Karpas-422 (cell line): Measurements from ENCODE around the gene SPATA31E1. TPM values are rescaled to one million over a fixed set of nuclear protein-coding genes. Genes with fewer than 3 reads are reported as not detected.

Source experiments
- DNase-seq: peaks from one replicate; pipeline ENCODE4 v3.0.0-alpha.2; 2015
- H2AFZ ChIP-seq: fragments of 200-600 bp; sonication (generic); 2 replicates; pipeline ENCODE4 v1.6.1; 2014; ENCODE audit warnings: antibody characterized with exemption, low read length, mixed read lengths
- H3K27ac ChIP-seq: fragments of 200-600 bp; sonication (generic); 2 replicates; pipeline ENCODE4 v1.5.1; 2014; ENCODE audit warnings: mild to moderate bottlenecking, low read length, moderate library complexity
- H3K27me3 ChIP-seq: fragments of 200-600 bp; sonication (generic); 2 replicates; pipeline ENCODE4 v1.6.1; 2014; ENCODE audit warnings: low read length, mixed read lengths
- H3K36me3 ChIP-seq: fragments of 200-600 bp; sonication (generic); 2 replicates; pipeline ENCODE4 v1.6.1; 2014; ENCODE audit warnings: low read length, mixed read lengths; ENCODE audit not compliant: insufficient read depth
- H3K4me1 ChIP-seq: fragments of 200-600 bp; sonication (generic); 2 replicates; pipeline ENCODE4 v1.6.1; 2014; ENCODE audit warnings: mild to moderate bottlenecking, low read length, mixed read lengths
- H3K4me2 ChIP-seq: fragments of 200-600 bp; sonication (generic); 2 replicates; pipeline ENCODE4 v1.6.1; 2014; ENCODE audit warnings: low read length, low read depth, mild to moderate bottlenecking; ENCODE audit not compliant: poor library complexity, severe bottlenecking
- H3K4me3 ChIP-seq: fragments of 200-600 bp; sonication (generic); 2 replicates; pipeline ENCODE4 v1.5.1; 2014; ENCODE audit warnings: mild to moderate bottlenecking, antibody characterized with exemption, low read length, mixed read lengths
- H3K79me2 ChIP-seq: fragments of 200-600 bp; sonication (generic); 2 replicates; pipeline ENCODE4 v1.6.1; 2014; ENCODE audit warnings: mild to moderate bottlenecking, low read length, mixed read lengths
- H3K9ac ChIP-seq: fragments of 200-600 bp; sonication (generic); 2 replicates; pipeline ENCODE4 v1.6.0; 2014; ENCODE audit warnings: low read length
- H3K9me2 ChIP-seq: fragments of 200-600 bp; sonication (generic), shearing (Covaris generic); replicated peaks from 2 replicates; pipeline ENCODE4 v1.6.0; 2014; ENCODE audit warnings: mild to moderate bottlenecking, low read length, moderate library complexity; ENCODE audit not compliant: insufficient read depth
- H3K9me3 ChIP-seq: fragments of 300-700, 200-600 bp; sonication (generic); 2 replicates; pipeline ENCODE4 v1.6.1; 2014; ENCODE audit warnings: low read length, mixed read lengths
- H4K20me1 ChIP-seq: fragments of 200-600 bp; sonication (generic); 2 replicates; pipeline ENCODE4 v1.6.1; 2014; ENCODE audit warnings: mild to moderate bottlenecking, antibody characterized with exemption, low read length, low read depth; ENCODE audit not compliant: insufficient read depth
- total RNA-seq: library from RNA; depleted of rRNA; stranded (reverse); fragments of >200 nt; shearing (Covaris generic); gene quantifications from 2 replicates; pipeline ENCODE4 v1.2.3, GENCODE V29; 2014; ENCODE audit warnings: low replicate concordance

The SPATA31E1 gene
- total RNA-seq, 1 experiment from 2014 or later = not detected

- Histone ChIP-seq H3K9me2 (no peaks in the 10 kb centered on the region), H3K79me2 (no peaks in the 10 kb centered on the region), H3K9me3 (no peaks in the 10 kb centered on the region), H3K36me3 (no peaks in the 10 kb centered on the region), H3K4me1 (no peaks in the 10 kb centered on the region), H3K27me3 (no peaks in the 10 kb centered on the region), H2AFZ (no peak overlapping the region), H3K4me2 (no peak overlapping the region), H3K27ac (no peak overlapping the region), H3K9ac (no peak overlapping the region), H4K20me1 (no peaks in the 10 kb centered on the region), H3K4me3 (no peak overlapping the region)
- no peak for DNase-seq
These were observed 15.3 kb upstream of the SPATA31E1 start for GRCh38 chr9:87867391-87867790.

DNA sequence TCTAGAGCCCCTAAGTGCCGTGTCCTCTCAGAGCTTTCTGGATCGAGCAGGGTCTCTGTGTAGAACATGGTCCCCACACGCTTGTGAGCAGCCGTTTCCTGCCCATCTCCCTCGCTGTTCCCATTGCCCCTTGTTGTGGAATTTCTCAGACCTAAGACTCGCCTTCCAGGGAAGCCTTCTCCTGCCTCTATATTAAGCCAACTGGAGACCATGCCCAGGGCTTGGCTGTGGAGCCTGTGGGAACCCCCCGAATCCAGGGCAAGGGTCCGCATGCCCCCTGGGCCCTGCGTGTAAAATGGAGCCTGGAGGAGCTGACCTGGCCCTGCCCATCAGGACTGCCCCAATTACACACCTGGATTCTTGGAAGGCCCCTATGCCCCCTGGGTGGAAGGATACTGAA lies 14.5 kb upstream of the SPATA31E1 start:
- Histone ChIP-seq H3K9ac (no peak overlapping the region), H3K9me3 (no peaks in the 10 kb centered on the region), H3K27me3 (no peaks in the 10 kb centered on the region), H4K20me1 (no peaks in the 10 kb centered on the region), H2AFZ (no peak overlapping the region), H3K36me3 (no peaks in the 10 kb centered on the region), H3K9me2 (no peaks in the 10 kb centered on the region), H3K4me3 (no peak overlapping the region), H3K4me1 (no peaks in the 10 kb centered on the region), H3K79me2 (no peaks in the 10 kb centered on the region), H3K4me2 (no peak overlapping the region), H3K27ac (no peak overlapping the region)
- DNase-seq = no peak

DNA sequence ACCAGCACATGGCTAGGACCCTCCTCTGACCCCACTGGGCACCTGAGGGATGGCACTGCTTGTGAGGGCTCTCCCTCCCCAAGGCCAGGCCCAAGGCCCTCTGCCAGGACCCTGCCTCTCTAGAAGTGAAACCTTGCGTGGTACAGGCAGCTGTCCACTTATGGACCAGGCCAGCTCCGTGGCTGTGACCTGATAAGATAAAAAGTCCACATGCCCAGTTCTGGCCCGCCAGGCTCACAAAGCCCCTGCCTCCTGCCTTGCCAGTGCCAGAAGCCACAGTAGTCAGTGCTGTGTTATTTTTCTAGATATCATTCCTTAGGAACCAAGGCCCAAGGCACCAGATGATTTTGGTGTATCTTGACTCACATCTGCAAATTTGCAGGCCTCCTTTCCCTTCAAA lies 14.0 kb upstream of the SPATA31E1 start:
- no peaks in the 10 kb centered on the region for H3K4me1 ChIP-seq
- H3K79me2 ChIP-seq = no peaks in the 10 kb centered on the region
- H3K4me3 ChIP-seq = no peak overlapping the region
- H3K9ac ChIP-seq = no peak overlapping the region
- no peak overlapping the region for H3K27ac ChIP-seq
- no peak for DNase-seq
- H3K9me2 ChIP-seq = no peaks in the 10 kb centered on the region
- no peak overlapping the region for H2AFZ ChIP-seq
- H3K4me2 ChIP-seq = no peak overlapping the region
- no peaks in the 10 kb centered on the region for H3K27me3 ChIP-seq
- no peaks in the 10 kb centered on the region for H4K20me1 ChIP-seq
- H3K9me3 ChIP-seq = no peaks in the 10 kb centered on the region
- no peaks in the 10 kb centered on the region for H3K36me3 ChIP-seq

DNA sequence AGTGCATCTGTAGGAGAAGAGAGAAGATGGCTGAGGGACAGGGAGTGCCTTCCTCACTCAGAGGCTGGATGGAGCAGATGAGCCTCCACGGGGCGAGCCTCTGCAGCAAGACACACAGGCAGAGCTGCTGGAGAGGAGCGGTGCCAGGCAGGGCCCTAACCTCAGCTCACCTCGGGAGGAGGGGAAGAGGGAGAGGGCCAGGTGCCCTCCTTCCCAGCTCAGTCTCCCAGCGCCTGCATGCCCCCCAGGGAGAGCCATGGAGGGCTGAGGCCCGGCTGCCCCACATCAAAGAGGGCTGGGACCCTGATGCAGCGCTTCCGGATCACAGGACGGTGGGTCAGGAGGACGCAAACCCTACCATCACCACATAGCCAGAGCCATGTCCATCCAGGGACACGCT lies 13.6 kb upstream of the SPATA31E1 start:
- H3K9me2 ChIP-seq = no peaks in the 10 kb centered on the region
- no peak overlapping the region for H3K9ac ChIP-seq
- DNase-seq = no peak
- H3K36me3 ChIP-seq = no peaks in the 10 kb centered on the region
- no peaks in the 10 kb centered on the region for H3K79me2 ChIP-seq
- H3K4me3 ChIP-seq = no peak overlapping the region
- H3K27me3 ChIP-seq = no peaks in the 10 kb centered on the region
- H2AFZ ChIP-seq = no peak overlapping the region
- no peaks in the 10 kb centered on the region for H4K20me1 ChIP-seq
- H3K4me2 ChIP-seq = no peak overlapping the region
- no peaks in the 10 kb centered on the region for H3K9me3 ChIP-seq
- no peaks in the 10 kb centered on the region for H3K4me1 ChIP-seq
- H3K27ac ChIP-seq = no peak overlapping the region

DNA sequence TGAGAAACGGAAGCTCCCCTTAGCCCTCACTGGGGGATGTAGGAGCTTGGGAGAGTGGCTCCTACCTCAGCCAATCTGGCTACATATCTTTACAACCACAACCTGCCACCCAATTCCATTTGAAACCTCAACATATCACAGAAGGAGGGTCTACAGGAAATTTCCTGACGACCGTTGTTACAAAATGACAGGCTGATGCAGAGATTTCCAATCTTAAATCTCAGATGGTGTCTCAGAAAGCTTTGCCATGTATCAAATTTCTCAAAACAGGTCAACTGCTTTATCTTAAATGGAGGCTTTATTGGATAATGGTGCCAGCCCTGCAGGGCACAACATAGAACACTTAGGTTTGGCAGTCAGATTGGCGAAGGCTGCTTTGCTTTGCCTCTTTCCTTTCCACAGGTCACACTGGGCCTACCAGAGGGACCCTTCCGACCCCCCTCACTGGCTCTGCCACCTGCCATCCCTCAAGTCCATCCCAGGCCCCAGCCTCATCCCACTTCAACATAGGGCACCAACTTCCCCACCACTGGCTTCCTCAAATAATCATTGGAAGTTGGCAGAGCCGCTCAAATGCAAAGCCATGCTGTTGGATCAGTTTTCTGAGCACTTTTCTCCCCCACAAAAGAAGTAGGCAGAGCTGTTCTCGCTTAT lies 11.1 kb upstream of the SPATA31E1 start:
- H3K4me1 ChIP-seq = no peaks in the 10 kb centered on the region
- no peak overlapping the region for H3K27ac ChIP-seq
- DNase-seq = no peak
- H3K27me3 ChIP-seq = no peaks in the 10 kb centered on the region
- H3K4me3 ChIP-seq = no peak overlapping the region
- H3K4me2 ChIP-seq = no peak overlapping the region
- no peaks in the 10 kb centered on the region for H3K9me2 ChIP-seq
- H3K9ac ChIP-seq = no peak overlapping the region
- no peaks in the 10 kb centered on the region for H3K36me3 ChIP-seq
- H2AFZ ChIP-seq = no peak overlapping the region
- H3K9me3 ChIP-seq = no peaks in the 10 kb centered on the region
- H3K79me2 ChIP-seq = no peaks in the 10 kb centered on the region
- H4K20me1 ChIP-seq = no peaks in the 10 kb centered on the region

DNA sequence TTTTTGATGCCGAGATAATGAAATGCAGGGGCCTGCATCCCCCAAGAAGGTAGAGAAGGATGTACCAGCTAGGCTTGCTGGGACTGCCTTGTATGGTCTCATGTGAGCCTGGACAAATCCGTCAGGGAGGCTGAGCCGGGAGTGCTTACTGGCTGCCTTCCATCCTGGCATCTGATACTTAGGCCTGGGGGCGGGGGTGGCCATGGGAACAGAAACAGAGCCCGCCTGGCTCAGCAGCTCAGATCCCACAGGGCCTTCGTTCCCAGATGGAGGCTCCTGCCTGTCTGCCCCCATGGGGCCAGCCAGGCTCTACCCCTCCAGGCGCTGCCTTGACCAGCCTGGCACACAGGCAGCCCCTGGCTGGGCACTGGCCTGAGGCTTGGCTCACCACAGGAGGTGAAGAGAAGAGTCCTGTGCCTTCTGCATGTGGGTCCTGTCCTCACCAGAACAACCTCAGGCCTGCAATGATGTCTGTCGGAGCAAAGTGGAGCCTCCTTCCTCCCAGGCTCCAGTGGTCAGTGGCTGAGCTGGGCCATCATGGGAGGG lies 10.5 kb upstream of the SPATA31E1 start:
- no peak overlapping the region for H3K27ac ChIP-seq
- no peak overlapping the region for H3K4me3 ChIP-seq
- no peaks in the 10 kb centered on the region for H3K9me3 ChIP-seq
- no peaks in the 10 kb centered on the region for H3K36me3 ChIP-seq
- H3K4me1 ChIP-seq = no peaks in the 10 kb centered on the region
- no peaks in the 10 kb centered on the region for H4K20me1 ChIP-seq
- H3K9ac ChIP-seq = no peak overlapping the region
- H3K9me2 ChIP-seq = no peaks in the 10 kb centered on the region
- no peaks in the 10 kb centered on the region for H3K27me3 ChIP-seq
- no peak overlapping the region for H3K4me2 ChIP-seq
- DNase-seq = no peak
- H3K79me2 ChIP-seq = no peaks in the 10 kb centered on the region
- no peak overlapping the region for H2AFZ ChIP-seq

GRCh38 chr9:87873607-87874303 lies 8.9 kb upstream of the SPATA31E1 start:
- no peaks in the 10 kb centered on the region for H4K20me1 ChIP-seq
- no peaks in the 10 kb centered on the region for H3K27me3 ChIP-seq
- H3K4me2 ChIP-seq = no peak overlapping the region
- no peak for DNase-seq
- H3K4me1 ChIP-seq = no peaks in the 10 kb centered on the region
- no peaks in the 10 kb centered on the region for H3K79me2 ChIP-seq
- H2AFZ ChIP-seq = no peak overlapping the region
- H3K36me3 ChIP-seq = no peaks in the 10 kb centered on the region
- no peak overlapping the region for H3K4me3 ChIP-seq
- H3K9me2 ChIP-seq = no peaks in the 10 kb centered on the region
- H3K9ac ChIP-seq = no peak overlapping the region
- H3K27ac ChIP-seq = no peak overlapping the region
- H3K9me3 ChIP-seq = no peaks in the 10 kb centered on the region

DNA sequence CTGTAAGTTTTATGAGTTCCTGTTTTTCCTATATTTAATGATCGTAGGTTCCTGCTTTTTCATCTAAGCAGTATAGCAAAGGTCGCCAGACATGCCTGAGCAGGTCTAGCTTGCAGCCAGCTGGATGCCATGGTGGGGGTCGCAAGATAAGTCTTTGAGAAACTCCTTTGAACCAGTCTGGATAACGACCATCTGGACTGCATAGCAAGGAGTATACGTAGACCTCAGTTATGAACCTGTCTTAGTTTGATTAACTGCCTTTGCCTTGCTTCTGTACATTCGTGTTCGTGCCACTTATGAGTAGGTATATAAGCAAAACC lies 8.4 kb upstream of the SPATA31E1 start:
- no peaks in the 10 kb centered on the region for H3K27me3 ChIP-seq
- no peak for DNase-seq
- H4K20me1 ChIP-seq = no peaks in the 10 kb centered on the region

More for the DNA sequence above, 8.4 kb upstream of the SPATA31E1 start:
- no peaks in the 10 kb centered on the region for H3K79me2 ChIP-seq
- no peak overlapping the region for H3K4me3 ChIP-seq
- H2AFZ ChIP-seq = no peak overlapping the region
- no peaks in the 10 kb centered on the region for H3K4me1 ChIP-seq
- H3K36me3 ChIP-seq = no peaks in the 10 kb centered on the region
- no peaks in the 10 kb centered on the region for H3K9me2 ChIP-seq
- H3K9ac ChIP-seq = no peak overlapping the region
- H3K9me3 ChIP-seq = no peaks in the 10 kb centered on the region
- H3K4me2 ChIP-seq = no peak overlapping the region
- no peak overlapping the region for H3K27ac ChIP-seq
